IMR-90 (cell line): ENCODE data around the gene DAAM2. TPM values are rescaled to one million over a fixed set of nuclear protein-coding genes. Genes with fewer than 3 reads are reported as not detected.

Experiments used
- ATAC-seq: fragments of 200-7000 bp; cut with Tn5 transposase; 2 replicates; pipeline ENCODE4 v1.9.1; 2020; ENCODE audit warnings: low read depth, mild to moderate bottlenecking, moderate library complexity
- BruUV-seq: library from RNA; stranded (reverse); fragments of 400-500 nt; replicated peaks from 2 replicates; lab custom pipeline; 2021; lab: Mats Ljungman, UMichigan
- CTCF ChIA-PET: fragments of 300-600 bp; formaldehyde crosslinking; extraction: SDS; loops from one replicate; lab custom pipeline; 2021; ENCODE audit warnings: antibody characterized with exemption; lab: Yijun Ruan, JAX
- POLR2A ChIA-PET: fragments of 300-600 bp; sonication (Branson Sonifier 250); formaldehyde crosslinking; loops from one replicate; lab custom pipeline; 2022; ENCODE audit warnings: antibody characterized with exemption; ENCODE audit not compliant: unreplicated experiment; lab: Charles Lee
- DNase-seq: peaks from one replicate; pipeline ENCODE4 v3.0.0; 2013
- H2AFZ ChIP-seq: replicated peaks from 2 replicates; pipeline ENCODE3; 2013; ENCODE audit warnings: low read length, mild to moderate bottlenecking; ENCODE audit not compliant: poor library complexity
- H2AK5ac ChIP-seq: 2 replicates; pipeline ENCODE4 v1.6.1; 2013; ENCODE audit warnings: low read depth, low read length, inconsistent platforms
- H2AK9ac ChIP-seq: replicated peaks from 2 replicates; pipeline ENCODE3; 2013; ENCODE audit warnings: mild to moderate bottlenecking, low read depth, low read length, moderate library complexity; ENCODE audit not compliant: poor library complexity
- H2BK120ac ChIP-seq: 2 replicates; pipeline ENCODE4 v1.6.1; 2013; ENCODE audit warnings: low read depth, low read length, inconsistent platforms
- H2BK15ac ChIP-seq: 3 replicates; pipeline ENCODE4 v1.6.1; 2013; ENCODE audit warnings: low read depth, low read length, inconsistent platforms
- H2BK20ac ChIP-seq: 2 replicates; pipeline ENCODE4 v1.6.1; 2013; ENCODE audit warnings: low read depth, mild to moderate bottlenecking, inconsistent platforms, low read length, moderate library complexity
- H2BK5ac ChIP-seq: 2 replicates; pipeline ENCODE4 v1.6.1; 2013; ENCODE audit warnings: mild to moderate bottlenecking, low read depth, low read length, inconsistent platforms; ENCODE audit not compliant: poor library complexity, severe bottlenecking
- H3K14ac ChIP-seq: replicated peaks from 2 replicates; pipeline ENCODE4 v1.6.1; 2013; ENCODE audit warnings: low read depth, low read length, inconsistent platforms
- H3K18ac ChIP-seq: 2 replicates; pipeline ENCODE4 v1.6.1; 2013; ENCODE audit warnings: low read depth, low read length, control low read depth
- H3K23ac ChIP-seq: 2 replicates; pipeline ENCODE4 v1.6.1; 2013; ENCODE audit warnings: low read depth, low read length, inconsistent platforms
- H3K27ac ChIP-seq: 2 replicates; pipeline ENCODE4 v1.5.1; 2013; ENCODE audit warnings: mild to moderate bottlenecking, control low read depth, low read length; ENCODE audit not compliant: insufficient read depth
- H3K27me3 ChIP-seq: 2 replicates; pipeline ENCODE4 v1.6.1; 2013; ENCODE audit warnings: low read length; ENCODE audit not compliant: control insufficient read depth, insufficient read depth
- H3K36me3 ChIP-seq: 2 replicates; pipeline ENCODE4 v1.6.1; 2013; ENCODE audit warnings: low read length, mixed read lengths; ENCODE audit not compliant: control insufficient read depth, insufficient read depth
- H3K4ac ChIP-seq: 2 replicates; pipeline ENCODE4 v1.6.1; 2013; ENCODE audit warnings: low read depth, low read length, inconsistent platforms
- H3K4me1 ChIP-seq: 2 replicates; pipeline ENCODE4 v1.6.1; 2013; ENCODE audit warnings: low read length, mixed read lengths; ENCODE audit not compliant: control insufficient read depth, insufficient read depth
- H3K4me2 ChIP-seq: 2 replicates; pipeline ENCODE4 v1.6.1; 2013; ENCODE audit warnings: low read depth, mild to moderate bottlenecking, control low read depth, low read length, moderate library complexity
- H3K4me3 ChIP-seq: 2 replicates; pipeline ENCODE4 v1.5.1; 2013; ENCODE audit warnings: low read depth, mild to moderate bottlenecking, control low read depth, low read length, moderate library complexity; ENCODE audit not compliant: insufficient read depth
- H3K56ac ChIP-seq: 2 replicates; pipeline ENCODE4 v1.6.1; 2013; ENCODE audit warnings: low read length, inconsistent platforms; ENCODE audit not compliant: insufficient read depth; ENCODE audit errors: extremely low read depth
- H3K79me1 ChIP-seq, 2 experiments: 2 replicates each; pipeline ENCODE4 v1.6.1; 2013; ENCODE audit warnings: low read length in 2 of 2, inconsistent platforms in 1 of 2, low read depth in 1 of 2
- H3K9ac ChIP-seq: 2 replicates; pipeline ENCODE4 v1.6.1; 2013; ENCODE audit warnings: low read depth, low read length, control low read depth
- H3K9me1 ChIP-seq: 2 replicates; pipeline ENCODE4 v1.6.1; 2013; ENCODE audit warnings: low read length, inconsistent platforms; ENCODE audit not compliant: insufficient read depth
- H3K9me3 ChIP-seq: 2 replicates; pipeline ENCODE4 v1.6.1; 2013; ENCODE audit warnings: low read length; ENCODE audit not compliant: control insufficient read depth, insufficient read depth
- H4K20me1 ChIP-seq: 2 replicates; pipeline ENCODE4 v1.6.1; 2013; ENCODE audit warnings: low read length, inconsistent platforms; ENCODE audit not compliant: insufficient read depth
- H4K5ac ChIP-seq: 2 replicates; pipeline ENCODE4 v1.6.1; 2013; ENCODE audit warnings: mild to moderate bottlenecking, low read depth, low read length, control low read depth
- H4K8ac ChIP-seq, 2 experiments: 2 replicates each; pipeline ENCODE4 v1.6.1; 2013; ENCODE audit warnings: low read depth in 2 of 2, low read length in 2 of 2, control low read depth in 1 of 2, inconsistent platforms in 1 of 2
- H4K91ac ChIP-seq: 2 replicates; pipeline ENCODE4 v1.6.1; 2013; ENCODE audit warnings: low read depth, low read length, inconsistent platforms; ENCODE audit not compliant: insufficient read depth
- CEBPB ChIP-seq: IDR thresholded peaks from 2 replicates; pipeline ENCODE4 v1.6.1; 2012; ENCODE audit warnings: low read depth, low read length, improper control_type of control experiment
- CHD1 ChIP-seq: IDR thresholded peaks from 2 replicates; pipeline ENCODE4 v1.6.1; 2012; ENCODE audit warnings: low read depth, low read length, improper control_type of control experiment
- CTCF ChIP-seq: conservative IDR thresholded peaks from 2 replicates; pipeline ENCODE4 v1.5.1; 2012; ENCODE audit warnings: mild to moderate bottlenecking, low read depth, low read length, improper control_type of control experiment
- MAZ ChIP-seq: IDR thresholded peaks from 2 replicates; pipeline ENCODE4 v1.6.1; 2012; ENCODE audit warnings: low read depth, mild to moderate bottlenecking, low read length, improper control_type of control experiment, moderate library complexity, borderline replicate concordance
- POLR2A ChIP-seq: IDR thresholded peaks from 2 replicates; pipeline ENCODE4 v1.6.1; 2012; ENCODE audit warnings: mild to moderate bottlenecking, low read depth, low read length
- RAD21 ChIP-seq: IDR thresholded peaks from 2 replicates; pipeline ENCODE4 v1.6.1; 2012; ENCODE audit warnings: low read length, improper control_type of control experiment
- RCOR1 ChIP-seq: IDR thresholded peaks from 2 replicates; pipeline ENCODE4 v1.6.1; 2012; ENCODE audit warnings: mild to moderate bottlenecking, low read length, improper control_type of control experiment; ENCODE audit not compliant: insufficient replicate concordance
- SMC3 ChIP-seq: fragments of 150-350 bp; IDR thresholded peaks from 2 replicates; pipeline ENCODE4 v1.6.1; 2016; ENCODE audit warnings: low read depth, mild to moderate bottlenecking, antibody characterized with exemption, low read length, moderate library complexity
- WGBS, 2 experiments: methylation state at CpG; one replicate each; pipeline versions ENCODE4 v1.1.5 to v1.1.7; 2013; ENCODE audit warnings: missing lambda C conversion rate in 2 of 2; ENCODE audit not compliant: insufficient read length in 1 of 2; ENCODE audit errors: extremely low coverage in 2 of 2; 5-methylcytosine and 5-hydroxymethylcytosine counted together
- dilution Hi-C: fragments of 300-500 bp; cut with HindIII; formaldehyde crosslinking; loops from one replicate; pipeline ENCODE4 v1.14.3; 2018; ENCODE audit warnings: low sequenced_read_pairs; ENCODE audit not compliant: unreplicated experiment
- in situ Hi-C: fragments of 300-500 bp; cut with MboI; formaldehyde crosslinking; loops from 3 replicates; pipeline ENCODE4 v1.14.3; 2019; ENCODE audit warnings: low sequenced_read_pairs, inconsistent platforms, mixed read lengths
- intact Hi-C: fragments of 100-400 bp; cut with micrococcal nuclease; formaldehyde crosslinking; loops from 2 replicates; pipeline ENCODE4 v1.10.0; 2022
- polyA plus RNA-seq, 3 experiments: library from polyadenylated mRNA; depleted of rRNA; stranded (reverse); fragments of >200 nt; gene quantifications; 2 replicates each; pipeline ENCODE4 v1.2.3, GENCODE V29; 2012; ENCODE audit warnings: low replicate concordance in 1 of 3
- total RNA-seq: library from RNA; depleted of rRNA; stranded (reverse); fragments of >200 nt; gene quantifications from 2 replicates; pipeline ENCODE4 v1.2.3, GENCODE V29; 2012
- TF ChIP-seq, protein P1 (sequence below): fragments of 150-350 bp; IDR thresholded peaks from 2 replicates; pipeline ENCODE4 v1.6.1; 2016; ENCODE audit warnings: low read depth, mild to moderate bottlenecking, low read length, moderate library complexity, borderline replicate concordance

DAAM2 gene
- total and polyA plus RNA-seq, 2 of the 4 experiments (the other 2 are of a cell fraction), result 11.2 to 12.9 TPM

DNA sequence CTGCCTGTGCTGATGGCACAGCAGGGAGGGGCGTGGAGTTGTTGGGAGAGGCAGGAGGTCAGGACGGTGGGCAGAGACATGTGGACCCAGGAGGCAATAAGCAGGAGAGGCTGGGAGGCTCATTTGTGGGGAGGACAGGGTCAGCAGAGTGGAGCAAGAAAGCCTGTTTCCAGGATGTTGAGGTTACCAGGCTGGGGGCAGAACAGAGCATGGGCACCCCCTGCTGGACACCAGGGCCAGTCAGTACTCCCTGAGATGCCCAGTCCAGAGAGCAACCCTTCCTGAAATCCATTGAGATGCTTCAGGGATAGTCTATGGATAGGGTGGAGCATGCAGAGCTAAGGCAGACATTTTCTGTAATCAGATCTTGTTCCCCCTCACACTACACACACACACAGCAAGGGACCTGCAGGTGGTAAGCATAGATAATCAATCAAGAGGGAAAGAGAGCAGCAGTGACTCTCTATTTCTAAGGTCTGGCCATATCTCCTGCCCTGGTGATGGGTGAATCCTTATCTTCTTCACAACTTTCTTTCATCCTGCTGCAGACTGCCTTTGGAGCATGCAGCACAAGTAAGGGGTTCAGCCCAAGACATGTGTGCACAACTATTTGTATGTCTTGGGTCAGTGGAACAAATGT is 100.4 kb downstream of the DAAM2 start:
- ChIA-PET CTCF (interaction anchor here (0.8 to 1.7 kb wide), 5 partner anchors 10 to 530 kb away, joined by 3 to 18 read pairs (median 3); no protein-coding TSS in a partner anchor), POLR2A (no interaction called here)
- Histone ChIP-seq H2AFZ (peak overlapping the region; percentile 76), H4K20me1 (no peaks in the 10 kb centered on the region), H3K9me1 (0 out of 2 replicates have a peak, but pooled peaks cover 3% of the 10 kb centered on the region), H2BK120ac (peak overlapping the region; percentile 70), H2BK20ac (peak overlapping the region; percentile 57; the same call in 1 of the 2 replicates), H3K27ac (no peak overlapping the region), H3K27me3 (no peaks in the 10 kb centered on the region), H3K14ac (0 out of 2 replicates have a peak overlapping the region, but pooled peaks have one; percentile 21), H2AK9ac (peak overlapping the region; percentile 57), H4K91ac (peak overlapping the region; percentile 65; the same call in 1 of the 2 replicates), H3K4me2 (no peak overlapping the region), H3K23ac (no peak overlapping the region), H4K8ac (peak overlapping the region in 1 of 2 experiments; percentile 49; a peak in 1 of 4 replicates), H3K56ac (no peak overlapping the region), H2BK15ac (0 out of 3 replicates have a peak overlapping the region, but pooled peaks have one; percentile 25), H3K36me3 (peaks cover 2% of the 10 kb centered on the region; the same call in 1 of the 2 replicates), H2BK5ac (no peak overlapping the region), H3K18ac (peak overlapping the region; percentile 14; the same call in 1 of the 2 replicates), H3K9ac (no peak overlapping the region), H3K79me1 (no peaks in the 10 kb centered on the region), H4K5ac (peak overlapping the region; percentile 13; the same call in 1 of the 2 replicates), H3K9me3 (no peaks in the 10 kb centered on the region), H2AK5ac (peak overlapping the region; percentile 94), H3K4ac (peak overlapping the region; percentile 51; the same call in 1 of the 2 replicates), H3K4me3 (no peak overlapping the region), H3K4me1 (peaks cover 13% of the 10 kb centered on the region)
- in situ Hi-C loops (no loop called here), dilution Hi-C loops (no loop called here), intact Hi-C loops (loop anchor here (1.0 to 10.0 kb wide), 8 partner anchors 27 to 545 kb away; partner anchors contain the start of gene KIF6)
- DNase-seq (peak; percentile 69), ATAC-seq (peak; percentile 75)
- WGBS, 2 experiments, result no CpG with 5 or more reads among the region's 2 CpGs
- TF ChIP-seq CTCF (peak; percentile 91), POLR2A (0 out of 2 replicates have a peak, but pooled peaks have one; percentile 49), CHD1 (no peak), RAD21 (peak; percentile 97), RCOR1 (no peak), SMC3 (peak; percentile 97), CEBPB (0 out of 2 replicates have a peak, but pooled peaks have one; percentile 6), MAZ (peak; percentile 50; the same call in 1 of the 2 replicates)
- TF ChIP-seq, protein P1, sequence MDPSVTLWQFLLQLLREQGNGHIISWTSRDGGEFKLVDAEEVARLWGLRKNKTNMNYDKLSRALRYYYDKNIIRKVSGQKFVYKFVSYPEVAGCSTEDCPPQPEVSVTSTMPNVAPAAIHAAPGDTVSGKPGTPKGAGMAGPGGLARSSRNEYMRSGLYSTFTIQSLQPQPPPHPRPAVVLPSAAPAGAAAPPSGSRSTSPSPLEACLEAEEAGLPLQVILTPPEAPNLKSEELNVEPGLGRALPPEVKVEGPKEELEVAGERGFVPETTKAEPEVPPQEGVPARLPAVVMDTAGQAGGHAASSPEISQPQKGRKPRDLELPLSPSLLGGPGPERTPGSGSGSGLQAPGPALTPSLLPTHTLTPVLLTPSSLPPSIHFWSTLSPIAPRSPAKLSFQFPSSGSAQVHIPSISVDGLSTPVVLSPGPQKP, result no peak
- no TSS peak for BruUV-seq
